Measurements from ENCODE around the gene TCF7L2. TPM values are rescaled to one million over a fixed set of nuclear protein-coding genes. Genes with fewer than 3 reads are reported as not detected.

TCF7L2 gene
- total and polyA plus RNA-seq, 2 donors (not counting 1 experiment from before 2014, with no cell fraction given): 3.4 to 5.0 TPM

GRCh38 chr10:113127901-113128283 lies 177.8 kb downstream of the TCF7L2 start:
- Histone ChIP-seq H3K4me3 (replicated peaks in 1 of 4; ENCODE audit: control extremely low read depth in 1 of 4, insufficient read depth in 1 of 4, low read depth in 3 of 4, low read length in 4 of 4) (no peak overlapping the region), H3K4me1 (ENCODE audit: control insufficient read depth, extremely low read depth, insufficient read depth, low read length) (peaks cover 7% of the 10 kb centered on the region), H3K9ac (ENCODE audit: insufficient read depth, low read length) (no peak overlapping the region)

GRCh38 chr10:113128450-113129070 lies 178.5 kb downstream of the TCF7L2 start:
- H3K9me3 ChIP-seq (ENCODE audit: control insufficient read depth, insufficient read depth, low read depth, low read length): no peaks in the 10 kb centered on the region
- H3K79me2 ChIP-seq (ENCODE audit: control insufficient read depth, insufficient read depth, low read length): no peaks in the 10 kb centered on the region

More at GRCh38 chr10:113127901-113128283, 177.8 kb downstream of the TCF7L2 start:
- Histone ChIP-seq H3K27me3 (ENCODE audit: control insufficient read depth, insufficient read depth, low read length) (no peaks in the 10 kb centered on the region), H3K4me2 (ENCODE audit: extremely low read depth, insufficient read depth, low read length) (peak overlapping the region; percentile 2), H3K27ac (ENCODE audit: insufficient read depth, low read length) (no peak overlapping the region), H4K20me1 (ENCODE audit: control insufficient read depth, extremely low read depth, insufficient read depth, low read length) (no peaks in the 10 kb centered on the region), H3K79me2 (ENCODE audit: control insufficient read depth, insufficient read depth, low read length) (no peaks in the 10 kb centered on the region), H3K36me3 (ENCODE audit: control insufficient read depth, insufficient read depth, low read length) (no peaks in the 10 kb centered on the region), H3K9me3 (ENCODE audit: control insufficient read depth, insufficient read depth, low read depth, low read length) (no peaks in the 10 kb centered on the region), H2AFZ (ENCODE audit: low read length) (no peak overlapping the region)
- TF ChIP-seq, protein P1, sequence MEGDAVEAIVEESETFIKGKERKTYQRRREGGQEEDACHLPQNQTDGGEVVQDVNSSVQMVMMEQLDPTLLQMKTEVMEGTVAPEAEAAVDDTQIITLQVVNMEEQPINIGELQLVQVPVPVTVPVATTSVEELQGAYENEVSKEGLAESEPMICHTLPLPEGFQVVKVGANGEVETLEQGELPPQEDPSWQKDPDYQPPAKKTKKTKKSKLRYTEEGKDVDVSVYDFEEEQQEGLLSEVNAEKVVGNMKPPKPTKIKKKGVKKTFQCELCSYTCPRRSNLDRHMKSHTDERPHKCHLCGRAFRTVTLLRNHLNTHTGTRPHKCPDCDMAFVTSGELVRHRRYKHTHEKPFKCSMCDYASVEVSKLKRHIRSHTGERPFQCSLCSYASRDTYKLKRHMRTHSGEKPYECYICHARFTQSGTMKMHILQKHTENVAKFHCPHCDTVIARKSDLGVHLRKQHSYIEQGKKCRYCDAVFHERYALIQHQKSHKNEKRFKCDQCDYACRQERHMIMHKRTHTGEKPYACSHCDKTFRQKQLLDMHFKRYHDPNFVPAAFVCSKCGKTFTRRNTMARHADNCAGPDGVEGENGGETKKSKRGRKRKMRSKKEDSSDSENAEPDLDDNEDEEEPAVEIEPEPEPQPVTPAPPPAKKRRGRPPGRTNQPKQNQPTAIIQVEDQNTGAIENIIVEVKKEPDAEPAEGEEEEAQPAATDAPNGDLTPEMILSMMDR (conservative IDR thresholded peaks at IDR 0.05 in 1 of 2, IDR thresholded peaks at IDR 0.05 in 1 of 2; ENCODE audit: low read depth in 1 of 2, low read length in 2 of 2): no peak
- no peak for TF ChIP-seq EZH2 (IDR thresholded peaks at IDR 0.05; ENCODE audit: low read length, missing control alignments)
- DNase-seq (ENCODE audit: low read depth in 2 of 2): no peak

GRCh38 chr10:113129117-113129516 lies 179.1 kb downstream of the TCF7L2 start:
- H3K36me3 ChIP-seq (ENCODE audit: control insufficient read depth, insufficient read depth, low read length): no peaks in the 10 kb centered on the region
- TF ChIP-seq EZH2 (IDR thresholded peaks at IDR 0.05; ENCODE audit: low read length, missing control alignments): no peak
- TF ChIP-seq, protein P1 (conservative IDR thresholded peaks at IDR 0.05 in 1 of 2, IDR thresholded peaks at IDR 0.05 in 1 of 2; ENCODE audit: low read depth in 1 of 2, low read length in 2 of 2): no peak
- peak overlapping the region in 1 of 4 experiments; percentile 4 for H3K4me3 ChIP-seq (replicated peaks in 1 of 4; ENCODE audit: control extremely low read depth in 1 of 4, insufficient read depth in 1 of 4, low read depth in 3 of 4, low read length in 4 of 4)
- H2AFZ ChIP-seq (ENCODE audit: low read length): no peak overlapping the region
- no peak overlapping the region for H3K9ac ChIP-seq (ENCODE audit: insufficient read depth, low read length)
- H3K27ac ChIP-seq (ENCODE audit: insufficient read depth, low read length): no peak overlapping the region
- H3K4me1 ChIP-seq (ENCODE audit: control insufficient read depth, extremely low read depth, insufficient read depth, low read length): peaks cover 12% of the 10 kb centered on the region
- H3K4me2 ChIP-seq (ENCODE audit: extremely low read depth, insufficient read depth, low read length): peak overlapping the region; percentile 65
- DNase-seq (ENCODE audit: low read depth in 2 of 2): no peak
- H3K9me3 ChIP-seq (ENCODE audit: control insufficient read depth, insufficient read depth, low read depth, low read length): no peaks in the 10 kb centered on the region
- no peaks in the 10 kb centered on the region for H3K79me2 ChIP-seq (ENCODE audit: control insufficient read depth, insufficient read depth, low read length)
- no peaks in the 10 kb centered on the region for H3K27me3 ChIP-seq (ENCODE audit: control insufficient read depth, insufficient read depth, low read length)
- no peaks in the 10 kb centered on the region for H4K20me1 ChIP-seq (ENCODE audit: control insufficient read depth, extremely low read depth, insufficient read depth, low read length)

More at GRCh38 chr10:113128450-113129070, 178.5 kb downstream of the TCF7L2 start:
- H4K20me1 ChIP-seq (ENCODE audit: control insufficient read depth, extremely low read depth, insufficient read depth, low read length): no peaks in the 10 kb centered on the region
- no peak overlapping the region for H2AFZ ChIP-seq (ENCODE audit: low read length)
- no peak for DNase-seq (ENCODE audit: low read depth in 2 of 2)
- peak overlapping the region; percentile 65 for H3K4me2 ChIP-seq (ENCODE audit: extremely low read depth, insufficient read depth, low read length)
- peaks cover 12% of the 10 kb centered on the region for H3K4me1 ChIP-seq (ENCODE audit: control insufficient read depth, extremely low read depth, insufficient read depth, low read length)
- H3K27ac ChIP-seq (ENCODE audit: insufficient read depth, low read length): no peak overlapping the region
- H3K27me3 ChIP-seq (ENCODE audit: control insufficient read depth, insufficient read depth, low read length): no peaks in the 10 kb centered on the region
- H3K9ac ChIP-seq (ENCODE audit: insufficient read depth, low read length): no peak overlapping the region
- no peaks in the 10 kb centered on the region for H3K36me3 ChIP-seq (ENCODE audit: control insufficient read depth, insufficient read depth, low read length)
- no peak for TF ChIP-seq EZH2 (IDR thresholded peaks at IDR 0.05; ENCODE audit: low read length, missing control alignments)
- TF ChIP-seq, protein P1 (conservative IDR thresholded peaks at IDR 0.05 in 1 of 2, IDR thresholded peaks at IDR 0.05 in 1 of 2; ENCODE audit: low read depth in 1 of 2, low read length in 2 of 2): no peak
- peak overlapping the region in 1 of 4 experiments; percentile 12 for H3K4me3 ChIP-seq (replicated peaks in 1 of 4; ENCODE audit: control extremely low read depth in 1 of 4, insufficient read depth in 1 of 4, low read depth in 3 of 4, low read length in 4 of 4)
